NB4 (cell line): Measurements from ENCODE around the gene SERPINB13.

Experiments
- POLR2A ChIP-seq: IDR thresholded peaks from 2 replicates; pipeline ENCODE4 v1.6.1; 2011; ENCODE audit warnings: mild to moderate bottlenecking; ENCODE audit not compliant: insufficient read length; ENCODE audit errors: extremely low read depth
- TF ChIP-seq, protein P1 (sequence below): IDR thresholded peaks from one replicate; pipeline ENCODE4 v1.5.1; 2012; ENCODE audit warnings: low read depth, low read length
- TF ChIP-seq, protein P2 (sequence below): IDR thresholded peaks from 2 replicates; pipeline ENCODE4 v1.6.1; 2011; ENCODE audit warnings: low read depth, low read length

DNA sequence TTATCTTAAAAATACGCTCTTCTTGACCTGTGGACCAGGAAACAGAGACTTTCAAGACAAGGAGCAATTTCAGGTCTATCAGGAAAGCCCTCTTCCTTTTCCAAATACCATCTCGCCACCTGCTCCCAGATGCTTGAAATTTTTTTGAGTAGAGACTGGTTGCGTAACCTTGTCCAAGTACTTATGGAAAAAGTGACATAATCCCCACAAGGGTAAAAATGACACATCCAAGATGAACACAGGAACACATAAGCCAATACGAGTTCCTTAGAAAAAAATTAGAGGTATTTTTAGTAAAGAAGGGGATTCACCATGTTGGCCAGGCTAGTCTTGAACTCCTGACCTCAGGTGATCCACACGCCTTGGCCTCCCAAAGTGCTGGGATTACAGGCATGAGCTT lies 1.8 kb downstream of the SERPINB13 start:
- TF ChIP-seq POLR2A, result no peak
- TF ChIP-seq, protein P1, sequence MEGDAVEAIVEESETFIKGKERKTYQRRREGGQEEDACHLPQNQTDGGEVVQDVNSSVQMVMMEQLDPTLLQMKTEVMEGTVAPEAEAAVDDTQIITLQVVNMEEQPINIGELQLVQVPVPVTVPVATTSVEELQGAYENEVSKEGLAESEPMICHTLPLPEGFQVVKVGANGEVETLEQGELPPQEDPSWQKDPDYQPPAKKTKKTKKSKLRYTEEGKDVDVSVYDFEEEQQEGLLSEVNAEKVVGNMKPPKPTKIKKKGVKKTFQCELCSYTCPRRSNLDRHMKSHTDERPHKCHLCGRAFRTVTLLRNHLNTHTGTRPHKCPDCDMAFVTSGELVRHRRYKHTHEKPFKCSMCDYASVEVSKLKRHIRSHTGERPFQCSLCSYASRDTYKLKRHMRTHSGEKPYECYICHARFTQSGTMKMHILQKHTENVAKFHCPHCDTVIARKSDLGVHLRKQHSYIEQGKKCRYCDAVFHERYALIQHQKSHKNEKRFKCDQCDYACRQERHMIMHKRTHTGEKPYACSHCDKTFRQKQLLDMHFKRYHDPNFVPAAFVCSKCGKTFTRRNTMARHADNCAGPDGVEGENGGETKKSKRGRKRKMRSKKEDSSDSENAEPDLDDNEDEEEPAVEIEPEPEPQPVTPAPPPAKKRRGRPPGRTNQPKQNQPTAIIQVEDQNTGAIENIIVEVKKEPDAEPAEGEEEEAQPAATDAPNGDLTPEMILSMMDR, result no peak
- TF ChIP-seq, protein P2, sequence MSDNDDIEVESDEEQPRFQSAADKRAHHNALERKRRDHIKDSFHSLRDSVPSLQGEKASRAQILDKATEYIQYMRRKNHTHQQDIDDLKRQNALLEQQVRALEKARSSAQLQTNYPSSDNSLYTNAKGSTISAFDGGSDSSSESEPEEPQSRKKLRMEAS, result no peak
